ENCODE measurements around the gene TANGO6. TPM values are rescaled to one million over a fixed set of nuclear protein-coding genes. Genes with fewer than 3 reads are reported as not detected.
"Not testable (repeated sequence)": the region's sequence is repeated elsewhere in the genome, so short reads cannot be mapped to it uniquely, and the experiment has no call there.

Gene TANGO6
- total RNA-seq, 5 donors from 2014 or later (not counting 1 experiment from before 2014, with no cell fraction given), result 25.2 to 35.2 (median 29.0) TPM

GRCh38 chr16:69120096-69120664, 276.8 kb downstream of the TANGO6 start:
- Histone ChIP-seq H3K36me3 (ENCODE audit: control insufficient read depth in 2 of 2, extremely low read depth in 1 of 2, insufficient read depth in 1 of 2, low read length in 1 of 2) (peaks cover 3 to 53% of the 10 kb centered on the region in 2 donors), H3K4me1 (ENCODE audit: control insufficient read depth in 1 of 2, extremely low read depth in 1 of 2, insufficient read depth in 2 of 2, low read length in 2 of 2) (peaks cover 0 to 7% of the 10 kb centered on the region in 2 experiments), H3K4me3 (ENCODE audit: control insufficient read depth in 1 of 2, extremely low read depth in 1 of 2, low read length in 1 of 2) (no peak overlapping the region), H3K27me3 (replicated peaks in 1 of 2; ENCODE audit: control insufficient read depth in 2 of 2, extremely low read depth in 1 of 2, insufficient read depth in 2 of 2, low read length in 1 of 2) (no peaks in the 10 kb centered on the region), H3K27ac (ENCODE audit: low read length) (no peak overlapping the region), H3K9me3 (no peaks in the 10 kb centered on the region)
- ChIA-PET POLR2A (no interaction called here), CTCF (interaction anchor here in 1 of 2 donors (0.7 to 1.5 kb wide), 4 partner anchors 9 to 273 kb away, joined by 3 to 5 read pairs (median 4); no protein-coding TSS in a partner anchor)
- ATAC-seq (replicated peaks in 1 of 4) (no peak), DNase-seq (no peak)
- WGBS (ENCODE audit: insufficient coverage), result 95% methylated on average over 18 of the region's 19 CpGs
- no peak overlapping the region for H3K4me3 Mint-ChIP-seq
- H3K4me1 Mint-ChIP-seq, result peaks cover 7 to 13% (median 9%) of the 10 kb centered on the region in 3 donors
- no peaks in the 10 kb centered on the region for H3K27me3 Mint-ChIP-seq
- no peak overlapping the region for H3K27ac Mint-ChIP-seq
- H3K36me3 Mint-ChIP-seq, result peaks cover 28% of the 10 kb centered on the region
- no peaks in the 10 kb centered on the region for H3K9me3 Mint-ChIP-seq

- Histone ChIP-seq H3K27me3 (replicated peaks in 1 of 2; ENCODE audit: control insufficient read depth in 2 of 2, extremely low read depth in 1 of 2, insufficient read depth in 2 of 2, low read length in 1 of 2) (no peaks in the 10 kb centered on the region), H3K9me3 (no peaks in the 10 kb centered on the region), H3K4me3 (ENCODE audit: control insufficient read depth in 1 of 2, extremely low read depth in 1 of 2, low read length in 1 of 2) (no peak overlapping the region), H3K27ac (ENCODE audit: low read length) (no peak overlapping the region), H3K36me3 (ENCODE audit: control insufficient read depth in 2 of 2, extremely low read depth in 1 of 2, insufficient read depth in 1 of 2, low read length in 1 of 2) (peaks cover 3 to 35% of the 10 kb centered on the region in 2 donors), H3K4me1 (ENCODE audit: control insufficient read depth in 1 of 2, extremely low read depth in 1 of 2, insufficient read depth in 2 of 2, low read length in 2 of 2) (peaks cover 0 to 4% of the 10 kb centered on the region in 2 experiments)
- Mint-ChIP-seq H3K36me3 (peaks cover 15% of the 10 kb centered on the region), H3K4me3 (no peak overlapping the region), H3K9me3 (no peaks in the 10 kb centered on the region), H3K27ac (no peak overlapping the region), H3K27me3 (no peaks in the 10 kb centered on the region), H3K4me1 (peaks cover 21 to 29% (median 25%) of the 10 kb centered on the region in 3 donors)
- DNase-seq (peak in 33 of 35 experiments; percentile 20 to 86 (median 64)), ATAC-seq (replicated peaks in 1 of 4) (peak; percentile 32 to 82 (median 62))
- POLR2A ChIA-PET, result interaction anchor here in 1 of 2 donors (0.7 kb wide), 1 partner anchor 188 kb away, joined by 3 read pairs; no protein-coding TSS in a partner anchor
- 67% methylated on average over 1 of the region's 3 CpGs for WGBS (ENCODE audit: insufficient coverage)
- CTCF ChIA-PET, result interaction anchor here (0.6 to 2.4 kb wide), 20 partner anchors 8 to 1662 kb away, joined by 3 to 11 read pairs (median 4); partner anchors contain the start of genes CHTF8 (in 1 of the 2) and UTP4 (in 1 of the 2)
These were observed 280.6 kb downstream of the TANGO6 start for GRCh38 chr16:69123910-69124309.

- H3K4me1 Mint-ChIP-seq, result peaks cover 23 to 30% (median 30%) of the 10 kb centered on the region in 3 donors
- H3K27ac ChIP-seq (ENCODE audit: low read length); H3K4me3 ChIP-seq (ENCODE audit: control insufficient read depth in 1 of 2, extremely low read depth in 1 of 2, low read length in 1 of 2); H3K4me1 ChIP-seq (ENCODE audit: control insufficient read depth in 1 of 2, extremely low read depth in 1 of 2, insufficient read depth in 2 of 2, low read length in 2 of 2); H3K27ac Mint-ChIP-seq; ATAC-seq (replicated peaks in 1 of 4); H3K27me3 ChIP-seq (replicated peaks in 1 of 2; ENCODE audit: control insufficient read depth in 2 of 2, extremely low read depth in 1 of 2, insufficient read depth in 2 of 2, low read length in 1 of 2); DNase-seq; H3K4me3 Mint-ChIP-seq; H3K27me3 Mint-ChIP-seq; H3K9me3 Mint-ChIP-seq; H3K9me3 ChIP-seq: not testable (repeated sequence)
- no CpG with 5 or more reads among the region's 8 CpGs for WGBS (ENCODE audit: insufficient coverage)
- CTCF ChIA-PET, result interaction anchor here (0.6 to 2.4 kb wide), 15 partner anchors 8 to 1662 kb away, joined by 3 to 11 read pairs (median 5); partner anchors contain the start of genes CHTF8 (in 1 of the 2) and UTP4 (in 1 of the 2)
- peaks cover 3 to 30% of the 10 kb centered on the region in 2 donors for H3K36me3 ChIP-seq (ENCODE audit: control insufficient read depth in 2 of 2, extremely low read depth in 1 of 2, insufficient read depth in 1 of 2, low read length in 1 of 2)
- peaks cover 15% of the 10 kb centered on the region for H3K36me3 Mint-ChIP-seq
- POLR2A ChIA-PET, result interaction anchor here in 1 of 2 donors (0.5 kb wide), 1 partner anchor 28 kb away, joined by 3 read pairs; no protein-coding TSS in a partner anchor
These were observed 281.1 kb downstream of the TANGO6 start for GRCh38 chr16:69124406-69124805.

GRCh38 chr16:69124961-69125360, 281.6 kb downstream of the TANGO6 start:
- not testable (repeated sequence) for H3K4me1 ChIP-seq (ENCODE audit: control insufficient read depth in 1 of 2, extremely low read depth in 1 of 2, insufficient read depth in 2 of 2, low read length in 2 of 2); H3K9me3 ChIP-seq; H3K4me3 ChIP-seq (ENCODE audit: control insufficient read depth in 1 of 2, extremely low read depth in 1 of 2, low read length in 1 of 2); H3K9me3 Mint-ChIP-seq; ATAC-seq (replicated peaks in 1 of 4); H3K27ac ChIP-seq (ENCODE audit: low read length); H3K27ac Mint-ChIP-seq; H3K27me3 Mint-ChIP-seq; H3K4me3 Mint-ChIP-seq; DNase-seq; H3K27me3 ChIP-seq (replicated peaks in 1 of 2; ENCODE audit: control insufficient read depth in 2 of 2, extremely low read depth in 1 of 2, insufficient read depth in 2 of 2, low read length in 1 of 2)
- CTCF ChIA-PET, result interaction anchor here (0.5 to 2.4 kb wide), 7 partner anchors 13 to 597 kb away, joined by 3 to 11 read pairs (median 4); no protein-coding TSS in a partner anchor
- peaks cover under 1 to 24% of the 10 kb centered on the region in 2 donors for H3K36me3 ChIP-seq (ENCODE audit: control insufficient read depth in 2 of 2, extremely low read depth in 1 of 2, insufficient read depth in 1 of 2, low read length in 1 of 2)
- Mint-ChIP-seq H3K4me1 (peaks cover 28 to 36% (median 35%) of the 10 kb centered on the region in 3 donors), H3K36me3 (peaks cover 15% of the 10 kb centered on the region)
- POLR2A ChIA-PET, result interaction anchor here in 1 of 2 donors (0.5 kb wide), 1 partner anchor 28 kb away, joined by 3 read pairs; no protein-coding TSS in a partner anchor
- WGBS (ENCODE audit: insufficient coverage), result 98% methylated on average over 9 of the region's 14 CpGs

GRCh38 chr16:69126221-69126620, 282.9 kb downstream of the TANGO6 start:
- 100% methylated on average over 2 of the region's 3 CpGs for WGBS (ENCODE audit: insufficient coverage)
- H3K27me3 Mint-ChIP-seq, result no peaks in the 10 kb centered on the region
- peaks cover 40 to 48% (median 48%) of the 10 kb centered on the region in 3 donors for H3K4me1 Mint-ChIP-seq
- Histone ChIP-seq H3K27me3 (replicated peaks in 1 of 2; ENCODE audit: control insufficient read depth in 2 of 2, extremely low read depth in 1 of 2, insufficient read depth in 2 of 2, low read length in 1 of 2) (no peaks in the 10 kb centered on the region), H3K27ac (ENCODE audit: low read length) (no peak overlapping the region), H3K9me3 (no peaks in the 10 kb centered on the region), H3K4me1 (ENCODE audit: control insufficient read depth in 1 of 2, extremely low read depth in 1 of 2, insufficient read depth in 2 of 2, low read length in 2 of 2) (peaks cover 4 to 8% of the 10 kb centered on the region in 2 experiments), H3K4me3 (ENCODE audit: control insufficient read depth in 1 of 2, extremely low read depth in 1 of 2, low read length in 1 of 2) (no peak overlapping the region), H3K36me3 (ENCODE audit: control insufficient read depth in 2 of 2, extremely low read depth in 1 of 2, insufficient read depth in 1 of 2, low read length in 1 of 2) (peaks cover 0 to 12% of the 10 kb centered on the region in 2 donors)
- ChIA-PET POLR2A (interaction anchor here in 1 of 2 donors (0.5 kb wide), 1 partner anchor 252 kb away, joined by 5 read pairs; no protein-coding TSS in a partner anchor), CTCF (no interaction called here)
- peaks cover 5% of the 10 kb centered on the region for H3K36me3 Mint-ChIP-seq
- no peak for DNase-seq
- no peaks in the 10 kb centered on the region for H3K9me3 Mint-ChIP-seq
- no peak for ATAC-seq (replicated peaks in 1 of 4)
- H3K4me3 Mint-ChIP-seq, result no peak overlapping the region
- peak overlapping the region in 1 of 2 donors; percentile 55 for H3K27ac Mint-ChIP-seq

GRCh38 chr16:69126801-69127200, 283.5 kb downstream of the TANGO6 start:
- POLR2A ChIA-PET, result interaction anchor here in 1 of 2 donors (0.6 kb wide), 2 partner anchors 118 to 269 kb away, joined by 3 to 14 read pairs; no protein-coding TSS in a partner anchor
- H3K9me3 ChIP-seq; H3K27me3 ChIP-seq (replicated peaks in 1 of 2; ENCODE audit: control insufficient read depth in 2 of 2, extremely low read depth in 1 of 2, insufficient read depth in 2 of 2, low read length in 1 of 2); H3K9me3 Mint-ChIP-seq; DNase-seq; ATAC-seq (replicated peaks in 1 of 4); H3K27me3 Mint-ChIP-seq; H3K36me3 Mint-ChIP-seq; H3K4me3 ChIP-seq (ENCODE audit: control insufficient read depth in 1 of 2, extremely low read depth in 1 of 2, low read length in 1 of 2); H3K4me3 Mint-ChIP-seq; H3K27ac ChIP-seq (ENCODE audit: low read length): not testable (repeated sequence)
- H3K27ac Mint-ChIP-seq, result peak overlapping the region in 1 of 2 donors; percentile 55
- peaks cover 0 to 10% of the 10 kb centered on the region in 2 donors for H3K36me3 ChIP-seq (ENCODE audit: control insufficient read depth in 2 of 2, extremely low read depth in 1 of 2, insufficient read depth in 1 of 2, low read length in 1 of 2)
- CTCF ChIA-PET, result interaction anchor here (0.6 to 1.3 kb wide), 4 partner anchors 211 to 1378 kb away, joined by 3 to 12 read pairs (median 4); no protein-coding TSS in a partner anchor
- WGBS (ENCODE audit: insufficient coverage), result 100% methylated on average over 2 of the region's 10 CpGs
- peaks cover 8 to 10% of the 10 kb centered on the region in 2 experiments for H3K4me1 ChIP-seq (ENCODE audit: control insufficient read depth in 1 of 2, extremely low read depth in 1 of 2, insufficient read depth in 2 of 2, low read length in 2 of 2)
- peaks cover 45 to 54% (median 51%) of the 10 kb centered on the region in 3 donors for H3K4me1 Mint-ChIP-seq
